DND-41 (cell line): ENCODE measurements around the gene MBP.

Experiments
- ATAC-seq: fragments of 200-7000 bp; cut with Tn5 transposase; 3 replicates; pipeline ENCODE4 v1.9.1; 2021; ENCODE audit warnings: low read depth; ENCODE audit not compliant: insufficient read depth
- DNase-seq: peaks from one replicate; pipeline ENCODE4 v3.0.0-alpha.2; 2020
- H2AFZ ChIP-seq: 2 replicates; pipeline ENCODE4 v1.6.0; 2012; ENCODE audit warnings: low read depth, low read length
- H3K27ac ChIP-seq: 2 replicates; pipeline ENCODE4 v1.5.1; 2012; ENCODE audit warnings: low read length, inconsistent platforms
- H3K27me3 ChIP-seq: fragments of 200-600 bp; sonication (generic); 2 replicates; pipeline ENCODE4 v1.6.0; 2012; ENCODE audit warnings: low read length, mild to moderate bottlenecking, inconsistent platforms; ENCODE audit not compliant: insufficient read depth, poor library complexity
- H3K36me3 ChIP-seq: 2 replicates; pipeline ENCODE4 v1.5.1; 2012; ENCODE audit warnings: low read length, inconsistent platforms; ENCODE audit not compliant: insufficient read depth
- H3K4me1 ChIP-seq: 2 replicates; pipeline ENCODE4 v1.5.1; 2012; ENCODE audit warnings: mild to moderate bottlenecking, low read length; ENCODE audit not compliant: insufficient read depth
- H3K4me2 ChIP-seq: 2 replicates; pipeline ENCODE4 v1.6.0; 2012; ENCODE audit warnings: mild to moderate bottlenecking, moderate library complexity, low read length, inconsistent platforms; ENCODE audit not compliant: insufficient read depth
- H3K4me3 ChIP-seq, 2 experiments: fragments of 200-600 bp in 1 of 2; shearing (Covaris generic) in 1 of 2; 2 replicates each; pipeline ENCODE4 v1.5.1; 2012 to 2016; ENCODE audit warnings: inconsistent platforms in 2 of 2, low read length in 2 of 2, mild to moderate bottlenecking in 2 of 2, low read depth in 1 of 2, moderate library complexity in 1 of 2
- H3K79me2 ChIP-seq: 2 replicates; pipeline ENCODE4 v1.6.0; 2012; ENCODE audit warnings: low read length, inconsistent platforms; ENCODE audit not compliant: insufficient read depth
- H3K9ac ChIP-seq: 2 replicates; pipeline ENCODE4 v1.6.0; 2012; ENCODE audit warnings: low read depth, mild to moderate bottlenecking, inconsistent platforms, low read length, moderate library complexity
- H3K9me3 ChIP-seq: 2 replicates; pipeline ENCODE4 v1.5.1; 2012; ENCODE audit warnings: low read length, moderate library complexity, mild to moderate bottlenecking, inconsistent platforms; ENCODE audit not compliant: insufficient read depth, severe bottlenecking
- H4K20me1 ChIP-seq: 2 replicates; pipeline ENCODE4 v1.6.0; 2012; ENCODE audit warnings: low read length; ENCODE audit not compliant: insufficient read depth
- EZH2 ChIP-seq: IDR thresholded peaks from 3 replicates; pipeline ENCODE4 v1.6.1; 2012; ENCODE audit warnings: borderline replicate concordance, low read depth, mild to moderate bottlenecking, moderate library complexity, low read length, inconsistent platforms; ENCODE audit not compliant: severe bottlenecking
- TF ChIP-seq, protein P1 (sequence below): IDR thresholded peaks from 2 replicates; pipeline ENCODE4 v1.5.1; 2012; ENCODE audit warnings: borderline replicate concordance, low read length, moderate library complexity, mild to moderate bottlenecking; ENCODE audit not compliant: poor library complexity, severe bottlenecking; ENCODE audit errors: extremely low read depth

The MBP gene

DNA sequence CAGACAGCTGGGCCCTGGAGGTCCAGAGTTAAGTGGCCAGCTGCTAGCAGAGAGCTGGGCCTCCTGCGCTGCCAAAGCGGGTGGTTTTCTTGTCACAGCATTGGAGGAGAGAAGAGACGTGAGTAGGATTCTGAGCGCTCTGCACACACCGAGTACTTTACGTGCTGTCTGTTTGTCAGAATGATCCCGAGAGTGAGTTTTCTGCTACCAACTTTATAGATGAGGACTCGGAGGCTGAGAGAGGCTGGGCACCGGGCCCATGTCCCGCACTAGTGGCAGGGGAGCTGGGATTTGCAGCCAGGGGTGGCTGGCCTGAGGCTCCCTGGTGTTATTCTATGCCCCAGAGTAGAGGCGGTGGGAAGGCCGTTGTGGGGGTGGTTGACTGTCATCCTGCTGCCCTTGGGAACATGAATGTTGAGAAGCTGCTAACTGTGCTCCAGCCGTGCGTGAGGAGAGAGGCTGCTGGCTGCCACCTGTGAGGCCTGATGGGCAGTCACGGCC lies 36.3 kb upstream of the MBP start:
- H3K27ac ChIP-seq: no peak overlapping the region
- H3K9me3 ChIP-seq: no peaks in the 10 kb centered on the region
- no peaks in the 10 kb centered on the region for H3K4me1 ChIP-seq
- H2AFZ ChIP-seq: no peak overlapping the region
- H3K79me2 ChIP-seq: no peaks in the 10 kb centered on the region
- no peak for ATAC-seq
- TF ChIP-seq, protein P1, sequence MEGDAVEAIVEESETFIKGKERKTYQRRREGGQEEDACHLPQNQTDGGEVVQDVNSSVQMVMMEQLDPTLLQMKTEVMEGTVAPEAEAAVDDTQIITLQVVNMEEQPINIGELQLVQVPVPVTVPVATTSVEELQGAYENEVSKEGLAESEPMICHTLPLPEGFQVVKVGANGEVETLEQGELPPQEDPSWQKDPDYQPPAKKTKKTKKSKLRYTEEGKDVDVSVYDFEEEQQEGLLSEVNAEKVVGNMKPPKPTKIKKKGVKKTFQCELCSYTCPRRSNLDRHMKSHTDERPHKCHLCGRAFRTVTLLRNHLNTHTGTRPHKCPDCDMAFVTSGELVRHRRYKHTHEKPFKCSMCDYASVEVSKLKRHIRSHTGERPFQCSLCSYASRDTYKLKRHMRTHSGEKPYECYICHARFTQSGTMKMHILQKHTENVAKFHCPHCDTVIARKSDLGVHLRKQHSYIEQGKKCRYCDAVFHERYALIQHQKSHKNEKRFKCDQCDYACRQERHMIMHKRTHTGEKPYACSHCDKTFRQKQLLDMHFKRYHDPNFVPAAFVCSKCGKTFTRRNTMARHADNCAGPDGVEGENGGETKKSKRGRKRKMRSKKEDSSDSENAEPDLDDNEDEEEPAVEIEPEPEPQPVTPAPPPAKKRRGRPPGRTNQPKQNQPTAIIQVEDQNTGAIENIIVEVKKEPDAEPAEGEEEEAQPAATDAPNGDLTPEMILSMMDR: no peak
- TF ChIP-seq EZH2: no peak
- no peaks in the 10 kb centered on the region for H3K27me3 ChIP-seq
- H4K20me1 ChIP-seq: no peaks in the 10 kb centered on the region
- H3K9ac ChIP-seq: no peak overlapping the region
- H3K4me3 ChIP-seq: no peak overlapping the region
- H3K36me3 ChIP-seq: no peaks in the 10 kb centered on the region
- H3K4me2 ChIP-seq: no peak overlapping the region
- DNase-seq: no peak

DNA sequence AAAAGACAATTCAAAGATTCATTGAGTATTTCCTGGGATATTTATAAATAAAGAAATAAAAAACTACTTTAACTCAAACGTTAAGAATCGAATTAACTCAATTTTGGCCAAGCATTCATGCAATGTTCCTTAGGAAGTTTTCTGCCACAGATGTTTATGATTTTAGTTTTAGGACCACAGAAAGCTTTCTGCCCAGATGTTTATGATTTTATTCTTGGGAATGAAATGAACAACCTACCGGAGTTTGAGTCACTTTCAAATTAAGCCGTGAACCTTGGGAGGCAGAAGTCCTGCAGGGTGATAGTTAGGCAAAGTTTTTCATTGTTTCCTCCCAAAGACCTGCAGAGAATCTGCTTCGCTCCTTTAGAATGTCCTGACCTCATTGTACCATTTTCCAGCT lies 34.7 kb upstream of the MBP start:
- Histone ChIP-seq H3K36me3 (no peaks in the 10 kb centered on the region), H4K20me1 (no peaks in the 10 kb centered on the region), H3K9ac (no peak overlapping the region), H3K4me1 (no peaks in the 10 kb centered on the region), H2AFZ (no peak overlapping the region), H3K4me3 (no peak overlapping the region), H3K27ac (no peak overlapping the region), H3K9me3 (no peaks in the 10 kb centered on the region), H3K79me2 (no peaks in the 10 kb centered on the region), H3K4me2 (no peak overlapping the region), H3K27me3 (no peaks in the 10 kb centered on the region)
- DNase-seq (no peak), ATAC-seq (no peak)
- TF ChIP-seq EZH2: no peak
- TF ChIP-seq, protein P1: no peak

DNA sequence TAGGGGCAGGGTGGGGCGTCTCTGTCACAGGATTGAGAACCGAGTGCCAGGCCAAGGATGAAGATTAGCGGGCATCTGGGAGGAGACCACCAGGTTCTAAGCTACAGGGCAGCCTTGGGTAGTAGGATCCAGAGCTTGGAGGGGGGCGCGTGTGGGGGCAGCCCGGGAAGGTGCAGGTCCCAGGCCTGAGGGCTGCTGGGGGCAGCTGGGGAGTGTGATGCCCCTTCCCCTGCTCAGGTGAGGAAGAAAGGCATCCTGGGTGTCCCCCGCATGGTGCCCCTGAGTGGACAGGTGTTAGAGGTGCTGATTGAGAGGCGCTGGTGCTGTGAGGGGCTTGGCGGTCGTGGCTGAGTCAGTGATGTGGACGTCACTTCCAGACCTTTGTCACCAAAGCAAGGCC lies 33.9 kb upstream of the MBP start:
- no peak for TF ChIP-seq EZH2
- TF ChIP-seq, protein P1: no peak
- H3K9ac ChIP-seq: no peak overlapping the region
- H2AFZ ChIP-seq: no peak overlapping the region
- H4K20me1 ChIP-seq: no peaks in the 10 kb centered on the region
- no peaks in the 10 kb centered on the region for H3K9me3 ChIP-seq
- H3K4me2 ChIP-seq: no peak overlapping the region
- no peak overlapping the region for H3K4me3 ChIP-seq
- H3K79me2 ChIP-seq: no peaks in the 10 kb centered on the region
- ATAC-seq (no peak), DNase-seq (no peak)
- no peaks in the 10 kb centered on the region for H3K27me3 ChIP-seq
- no peak overlapping the region for H3K27ac ChIP-seq
- H3K4me1 ChIP-seq: no peaks in the 10 kb centered on the region
- H3K36me3 ChIP-seq: no peaks in the 10 kb centered on the region
